NCI-H2171 treated with DMSO at 0.1 percent for 48 hours (cell line): ENCODE data around the gene DLGAP1.
"Not testable (repeated sequence)": the region's sequence is repeated elsewhere in the genome, so short reads cannot be mapped to it uniquely, and the experiment has no call there.

Experiments used
- DNase-seq: peaks from one replicate; lab custom pipeline; 2025; lab: John Stamatoyannopoulos, UW

The DLGAP1 gene

DNA sequence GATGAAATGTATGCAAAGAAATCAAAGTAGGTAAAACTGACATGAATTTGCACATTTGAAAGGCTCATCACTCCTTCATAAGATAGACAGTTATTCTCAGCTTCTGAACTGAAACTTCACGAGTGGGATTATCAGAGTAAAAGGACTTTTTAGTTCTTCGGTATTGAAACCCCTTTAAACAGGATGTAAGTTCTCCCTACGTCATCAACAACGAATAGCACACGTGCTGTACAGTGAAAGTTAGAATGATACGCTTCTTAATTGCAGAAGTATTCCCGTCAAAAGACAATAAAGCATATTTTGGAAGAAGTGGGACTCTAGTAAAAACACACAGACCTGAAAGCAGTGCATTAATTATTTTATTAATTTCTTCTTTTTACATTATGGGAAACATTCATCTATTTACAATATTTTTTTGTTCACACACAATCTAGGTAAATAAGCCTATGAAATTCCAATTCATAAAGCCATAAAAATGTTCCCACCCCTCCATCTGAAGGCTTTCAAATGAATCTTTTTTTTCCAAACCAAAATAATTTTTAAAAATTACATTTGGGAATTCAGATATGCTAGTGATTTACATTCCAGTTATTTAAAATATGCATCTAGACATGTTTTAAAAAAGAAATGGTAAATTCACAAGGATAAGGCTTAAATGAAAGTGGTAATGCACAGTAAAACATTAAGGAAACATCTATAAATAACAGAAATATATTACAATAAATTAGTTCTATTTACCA is 959.2 kb downstream of the DLGAP1 start:
- DNase-seq, result no peak

DNA sequence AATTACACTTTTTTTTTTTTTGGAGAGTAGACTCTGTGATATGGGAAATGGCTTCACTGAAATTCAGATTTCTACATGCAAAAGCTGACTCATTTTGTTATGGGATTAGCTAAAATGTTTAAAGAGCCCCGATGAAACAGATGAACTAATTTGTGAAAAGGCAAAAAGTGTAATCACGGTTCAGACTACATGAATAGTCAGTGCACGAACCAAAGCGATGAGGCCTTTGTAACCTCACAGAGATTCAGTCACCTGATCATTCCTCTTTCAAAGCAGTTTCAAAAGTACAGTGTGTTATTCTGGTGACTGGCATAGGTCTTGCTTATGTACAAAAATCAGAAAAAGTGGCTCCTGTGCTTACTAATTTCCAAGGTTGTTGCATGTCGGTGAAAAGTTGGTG is 960.5 kb downstream of the DLGAP1 start:
- DNase-seq, result no peak

DNA sequence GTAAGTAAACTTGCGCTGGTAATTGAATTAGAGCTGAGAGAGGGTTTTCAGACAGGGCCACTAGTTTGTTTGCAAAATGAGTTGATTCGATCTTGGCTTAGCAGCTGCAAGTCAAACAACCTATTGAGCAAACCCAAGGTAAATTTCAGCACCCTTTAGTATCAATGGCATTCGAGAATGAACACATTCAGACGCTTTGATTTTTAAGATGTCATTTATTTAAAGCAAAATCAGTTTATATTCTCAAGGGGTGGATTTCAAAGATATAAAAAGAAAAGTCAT is 960.9 kb downstream of the DLGAP1 start:
- no peak for DNase-seq

DNA sequence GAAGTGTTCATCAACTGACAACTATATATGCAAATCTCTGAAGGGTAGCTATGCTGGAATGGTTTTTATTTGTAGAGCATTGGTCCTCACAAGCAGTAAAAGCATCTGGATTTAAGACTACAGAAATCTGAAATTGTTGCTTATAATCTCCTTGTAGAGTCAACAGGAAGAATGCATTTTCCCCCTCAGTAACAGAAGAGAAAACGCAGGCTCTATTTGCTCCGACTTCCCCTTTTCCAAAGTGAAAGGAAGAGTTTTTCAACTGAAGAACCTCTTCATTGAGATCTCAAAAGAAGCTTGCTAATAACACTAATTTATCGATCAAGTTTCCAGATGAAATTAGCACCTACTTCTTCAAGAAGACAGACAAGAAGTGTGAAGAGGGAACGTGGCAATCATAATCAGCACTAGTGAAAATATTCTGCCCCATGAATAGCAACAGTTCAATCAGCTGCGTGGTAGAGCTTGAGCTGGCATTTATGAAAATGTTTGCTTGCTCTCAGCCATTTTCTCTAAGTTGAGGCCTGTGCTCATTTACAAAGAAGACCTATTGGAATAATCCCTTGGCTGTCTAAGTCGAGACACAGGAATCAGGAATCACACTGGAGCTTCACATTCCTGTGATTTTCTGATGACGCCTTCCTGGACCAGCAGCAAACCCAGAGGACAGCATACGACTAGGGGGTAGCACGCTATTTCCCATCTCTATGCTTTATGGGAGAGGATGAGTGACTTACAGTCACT is 961.4 kb downstream of the DLGAP1 start:
- DNase-seq, result no peak

DNA sequence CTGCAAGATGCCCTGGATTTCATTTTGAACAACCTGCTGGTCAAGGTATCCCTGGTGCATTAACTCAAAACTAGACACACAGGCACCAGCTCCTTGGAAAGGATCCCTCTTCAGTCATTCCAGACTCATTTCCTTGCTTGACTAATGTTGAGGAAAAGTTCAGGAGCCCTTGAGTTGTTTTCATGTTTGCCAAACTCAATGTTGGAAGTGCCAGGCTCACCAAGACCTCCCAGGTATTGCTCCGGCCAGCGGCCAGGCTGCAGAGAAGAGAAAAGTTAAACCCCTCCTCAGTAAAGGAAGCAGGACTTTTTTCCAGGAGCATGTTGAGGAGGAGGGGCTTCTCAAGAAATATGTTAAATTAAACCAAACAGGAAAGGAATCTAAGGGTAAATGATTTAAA is 962.4 kb downstream of the DLGAP1 start:
- no peak for DNase-seq

DNA sequence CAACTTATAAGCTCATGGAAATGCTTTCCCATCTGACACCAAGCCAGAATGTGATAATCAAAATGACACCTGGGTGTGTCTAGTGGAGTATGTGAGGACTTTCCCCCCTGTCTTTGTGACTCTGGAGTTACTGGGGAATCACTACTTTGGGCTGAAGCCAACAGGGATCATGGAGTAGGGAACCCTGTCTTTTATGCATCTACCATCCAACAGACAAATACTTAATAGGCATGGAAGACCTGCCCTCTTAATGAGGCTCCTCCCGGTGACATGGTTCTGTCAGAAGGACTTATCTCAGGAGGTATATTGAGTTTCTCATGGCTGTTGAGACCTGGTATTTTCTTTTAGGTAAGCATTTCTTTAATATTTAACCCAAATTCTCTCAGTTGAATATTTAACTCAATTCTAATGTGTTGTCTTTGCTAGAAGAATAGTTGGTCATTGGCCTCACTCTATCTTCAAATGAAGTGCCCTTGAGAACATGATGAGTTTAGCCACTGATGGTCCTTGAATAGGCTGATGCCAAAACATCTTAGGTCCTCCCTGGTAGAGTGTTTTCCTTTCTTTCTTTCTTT is 963.0 kb downstream of the DLGAP1 start:
- no peak for DNase-seq

DNA sequence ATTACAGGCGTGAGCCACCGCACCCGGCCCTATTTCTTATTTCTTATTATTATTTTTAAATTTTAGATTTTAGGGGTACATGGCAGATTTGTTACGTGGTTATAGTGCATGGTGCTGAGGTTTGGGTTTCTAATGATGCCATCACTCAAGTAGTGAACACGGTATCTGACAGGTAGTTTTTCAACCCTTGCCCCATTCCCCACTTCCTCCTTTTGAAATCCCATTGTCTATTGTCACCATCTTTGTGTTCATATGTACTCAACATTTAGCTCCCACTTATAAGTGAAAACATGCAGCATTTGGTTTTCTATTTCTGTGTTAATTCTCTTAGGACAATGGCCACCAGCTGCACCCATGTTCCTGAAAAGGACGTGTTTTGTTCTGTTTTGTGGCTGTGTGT is 965.6 kb downstream of the DLGAP1 start:
- no peak for DNase-seq

DNA sequence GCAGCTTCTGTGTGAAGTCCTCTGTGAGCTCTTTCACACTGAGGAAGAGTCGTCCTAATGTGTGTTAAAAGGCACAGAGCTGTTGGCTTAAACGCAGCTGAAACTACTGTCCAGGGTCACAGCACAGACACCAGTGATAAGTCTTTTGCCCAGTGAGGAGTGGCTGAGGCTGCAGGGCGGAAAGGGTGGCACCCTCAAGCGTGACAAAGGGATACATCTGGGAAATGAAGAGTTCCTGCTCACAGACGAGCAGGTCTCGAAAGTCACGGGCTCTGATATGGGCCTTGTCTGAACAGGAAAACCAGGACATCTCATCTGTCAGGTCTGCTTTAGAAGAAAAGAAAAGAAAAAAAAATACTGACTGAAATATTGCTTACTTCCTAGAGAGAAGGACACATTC is 968.6 kb downstream of the DLGAP1 start:
- no peak for DNase-seq

DNA sequence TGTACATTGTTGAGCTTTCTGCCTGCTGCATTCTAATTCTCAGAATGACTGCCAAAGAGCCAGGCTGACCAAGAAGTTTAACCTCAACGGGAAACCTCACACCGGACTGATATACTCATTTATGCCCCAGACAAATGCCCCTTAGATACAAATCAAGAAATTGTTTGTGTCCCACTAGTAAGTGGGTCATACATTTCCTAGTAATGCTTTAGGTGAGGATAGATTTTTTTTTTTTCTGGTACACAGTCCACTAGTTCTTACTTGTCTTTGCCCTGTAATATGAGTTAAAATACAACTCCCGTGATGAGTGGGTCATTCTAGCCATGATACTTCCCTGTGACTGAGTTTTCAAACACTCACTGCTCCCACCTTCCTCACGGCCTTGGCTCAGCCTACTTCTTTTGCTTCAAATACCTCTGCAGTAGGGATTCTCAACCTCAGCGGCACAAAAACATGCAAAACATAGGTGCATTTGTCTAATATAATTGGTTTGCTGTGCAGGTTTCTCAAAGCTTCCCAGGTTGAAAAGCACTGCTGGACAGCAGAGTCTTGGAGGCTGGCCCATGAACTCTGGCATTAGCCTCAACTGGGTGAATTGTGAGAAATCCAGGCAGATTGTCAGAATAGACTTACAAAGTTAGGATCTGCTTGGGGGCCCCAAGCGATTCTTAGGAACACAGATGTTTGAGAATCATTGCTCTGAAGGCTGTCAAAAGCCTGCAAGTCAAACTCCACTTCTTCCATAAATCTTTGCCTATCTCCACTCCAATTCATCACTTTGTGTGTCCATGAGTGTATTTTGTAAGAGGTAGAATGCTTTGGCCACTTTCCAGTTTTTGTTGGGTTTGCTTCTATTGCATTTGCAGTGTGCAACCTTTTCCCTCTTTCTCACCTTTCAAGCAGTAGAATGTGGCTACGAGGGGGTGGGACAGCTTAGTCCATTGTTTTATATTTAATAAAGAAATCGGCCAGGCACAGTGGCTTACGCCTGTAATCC is 969.7 kb downstream of the DLGAP1 start:
- DNase-seq, result no peak

DNA sequence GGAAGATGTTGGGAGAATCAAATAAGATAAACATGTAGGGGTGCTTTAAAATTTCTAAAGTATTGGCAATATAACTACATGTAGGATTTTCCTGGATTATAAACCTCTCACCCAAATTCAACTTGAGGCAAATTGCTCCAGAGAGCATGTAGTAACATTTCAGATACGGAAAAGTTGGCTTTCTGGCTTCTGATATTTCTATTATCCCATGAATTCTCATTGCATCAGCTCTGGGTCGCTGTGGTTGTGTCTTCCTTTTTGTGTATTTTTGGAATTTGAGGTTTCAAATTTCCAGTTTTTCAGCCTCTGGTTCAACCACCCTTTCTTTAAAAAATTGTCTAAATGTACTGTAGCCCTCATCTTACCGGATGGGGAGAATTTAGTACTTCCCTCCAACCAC is 972.8 kb downstream of the DLGAP1 start:
- no peak for DNase-seq

DNA sequence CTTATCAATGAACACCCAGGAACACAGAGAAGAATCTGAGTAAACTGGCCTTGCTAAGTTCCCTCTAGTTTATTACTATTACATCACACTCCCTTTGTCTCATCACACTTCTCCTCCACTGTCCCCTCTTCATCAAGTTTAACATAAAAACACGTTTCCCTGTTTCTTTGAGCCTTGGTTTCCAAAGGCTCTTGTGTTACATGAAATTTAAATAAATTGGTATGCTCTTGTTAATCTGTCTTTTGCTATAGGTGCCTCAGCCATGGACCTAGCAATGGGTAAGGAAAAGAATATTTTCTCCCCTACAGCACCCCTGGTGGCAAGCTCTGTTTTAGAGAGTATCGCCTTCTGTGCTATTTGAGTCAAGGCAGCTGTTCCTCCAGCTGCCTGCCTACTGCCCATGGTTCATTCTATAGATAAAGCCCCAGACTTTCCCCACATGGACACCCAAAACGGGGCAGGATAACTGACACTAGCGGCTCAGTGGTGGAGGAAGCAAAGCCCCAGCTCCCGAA is 973.4 kb downstream of the DLGAP1 start:
- peak; percentile 45 for DNase-seq

DNA sequence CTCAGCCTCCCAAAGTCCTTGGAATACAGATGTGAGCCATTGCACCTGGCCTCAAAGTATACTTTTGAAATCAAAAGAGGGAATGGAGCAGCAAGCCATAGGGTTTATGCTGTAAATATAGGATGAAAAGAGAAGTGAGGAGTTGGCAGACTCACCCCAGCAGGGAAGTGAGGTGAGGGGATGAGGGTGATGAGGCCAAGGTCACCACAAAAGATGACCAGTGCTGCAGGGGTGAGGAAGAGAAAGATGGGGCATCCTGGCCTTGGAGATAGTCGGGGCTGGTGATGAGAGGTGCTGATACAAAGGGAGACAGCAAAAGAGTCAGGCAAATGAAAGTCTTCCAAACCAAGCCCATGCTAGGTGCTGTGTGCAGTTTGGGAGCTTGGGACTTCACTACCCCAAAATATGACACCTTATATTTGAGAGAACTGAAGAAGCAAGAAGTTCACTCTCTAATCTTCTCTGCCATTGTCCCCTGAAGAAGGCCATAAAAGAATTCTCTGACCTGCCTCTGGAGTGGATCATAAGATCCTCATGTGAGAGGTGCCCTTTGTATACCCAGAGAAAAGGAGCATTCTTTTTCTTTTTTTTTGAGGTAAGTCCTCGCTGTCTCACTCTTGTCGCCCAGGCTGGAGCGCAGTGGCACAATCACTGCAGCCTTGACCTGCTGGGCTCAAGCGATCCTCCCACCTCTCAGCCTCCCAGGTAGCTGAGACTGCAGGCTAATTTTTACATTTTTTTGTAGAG is 974.1 kb downstream of the DLGAP1 start:
- no peak for DNase-seq

DNA sequence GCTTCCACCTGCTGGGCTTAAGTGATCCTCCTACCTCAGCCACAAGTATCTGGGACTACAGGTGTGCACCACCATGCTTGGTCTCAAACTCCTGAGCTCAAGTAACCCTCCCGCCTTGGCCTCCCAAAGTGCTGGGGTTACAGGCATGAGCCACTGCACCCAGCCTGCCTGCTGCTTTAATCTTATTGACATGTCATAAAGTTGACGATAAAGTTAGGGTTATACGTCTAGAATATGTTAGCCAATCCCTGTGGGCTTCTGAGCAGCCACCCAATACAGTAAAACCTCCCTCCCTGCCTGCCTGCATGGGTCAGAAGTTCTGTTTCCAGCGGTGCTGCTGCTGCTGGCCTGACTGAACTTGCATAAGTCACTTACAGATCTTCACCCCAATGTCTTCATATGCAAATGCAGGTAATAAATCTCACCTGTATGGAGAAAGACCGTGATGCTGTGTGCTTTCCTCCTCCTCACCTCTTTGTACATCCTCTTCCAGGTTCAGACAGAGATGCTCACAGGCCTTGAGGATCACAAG is 975.1 kb downstream of the DLGAP1 start:
- DNase-seq, result no peak

DNA sequence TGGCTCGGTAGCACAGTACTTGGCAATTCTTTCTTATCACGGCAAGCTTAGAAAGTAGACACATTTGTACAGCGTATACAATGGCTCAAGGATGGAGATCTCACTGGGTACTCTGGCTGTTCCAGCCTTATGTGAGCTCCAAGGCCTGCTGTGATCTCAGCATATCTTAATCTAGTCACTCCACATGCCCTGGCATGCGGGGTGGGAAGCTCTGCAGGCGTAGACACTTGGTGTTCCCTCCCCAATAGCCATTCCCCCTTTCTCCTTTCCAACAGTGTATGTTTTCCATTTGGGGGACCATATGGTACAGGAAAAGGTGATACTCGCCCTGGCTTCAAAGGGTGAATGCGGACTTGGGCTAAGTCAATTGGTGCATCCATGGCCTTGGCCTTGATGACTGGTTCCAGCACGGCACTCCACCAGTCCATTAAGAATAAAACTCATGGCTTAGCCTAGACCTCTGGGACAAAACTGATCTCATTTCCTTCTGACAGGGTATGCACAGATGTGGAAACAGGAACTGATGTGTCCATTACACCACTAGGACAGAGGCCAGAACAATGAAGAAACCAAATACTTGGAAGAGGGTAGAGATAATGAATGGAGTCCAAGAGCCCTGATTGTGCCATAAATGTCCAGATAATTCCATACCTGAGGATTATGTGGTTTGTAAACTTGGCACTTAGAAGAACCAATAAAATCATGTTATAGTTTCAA is 976.7 kb downstream of the DLGAP1 start:
- no peak for DNase-seq

DNA sequence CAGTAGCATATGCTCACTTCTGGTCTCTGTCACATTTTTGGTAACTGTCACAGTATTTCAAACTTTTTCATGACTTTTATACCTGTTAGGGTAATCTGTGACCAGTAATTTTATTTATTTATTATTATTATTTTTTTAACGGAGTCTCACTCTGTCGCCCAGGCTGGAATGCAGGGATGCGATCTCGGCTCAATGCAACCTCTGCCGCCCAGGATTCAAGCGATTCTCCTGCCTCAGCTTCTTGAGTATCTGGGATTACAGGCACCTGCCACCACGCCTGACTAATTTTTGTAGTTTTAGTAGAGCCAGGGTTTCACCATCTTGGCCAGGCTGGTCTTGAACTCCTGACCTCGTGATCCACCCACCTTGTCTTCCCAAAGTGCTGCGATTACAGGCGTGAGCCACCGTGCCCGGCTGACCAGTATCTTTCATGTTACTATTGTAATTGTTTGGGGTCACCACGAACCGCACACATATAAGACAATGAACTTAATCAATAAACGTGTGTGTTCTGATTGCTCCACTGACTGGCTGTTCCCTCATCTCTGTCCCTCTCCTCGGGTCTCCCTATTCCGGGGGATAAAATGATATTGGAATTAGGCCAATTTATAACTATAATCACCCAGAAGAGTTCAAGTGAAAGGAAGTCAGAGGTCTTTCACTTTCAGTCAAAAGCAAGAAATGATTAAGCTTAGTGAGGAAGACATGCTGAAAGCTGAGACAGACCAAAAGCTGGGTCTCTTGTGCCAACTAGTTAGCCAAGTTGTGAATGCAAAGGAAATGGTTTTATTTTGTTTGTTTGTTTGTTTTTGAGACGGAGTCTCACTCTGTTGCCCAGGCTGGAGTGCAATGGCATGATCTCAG is 982.2 kb downstream of the DLGAP1 start:
- no peak for DNase-seq

DNA sequence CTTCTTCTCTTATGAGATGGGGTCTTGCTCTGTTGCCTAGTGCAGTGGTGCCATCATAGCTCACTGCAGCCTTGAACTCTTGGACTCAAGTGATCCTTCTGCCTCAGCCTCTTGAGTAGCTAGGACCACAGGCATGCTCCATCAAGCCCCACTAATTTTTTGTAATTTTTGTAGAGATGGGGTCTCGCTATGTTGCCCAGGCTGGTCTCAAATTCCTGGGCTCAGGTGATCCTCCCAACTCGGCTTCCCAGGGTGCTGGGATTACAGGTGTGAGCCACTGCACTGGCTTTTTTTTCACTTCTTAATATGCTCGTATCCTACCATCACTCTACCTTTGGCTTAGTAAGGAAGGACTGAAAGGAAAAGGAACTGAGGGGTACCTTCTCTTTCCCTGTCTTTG is 983.0 kb downstream of the DLGAP1 start:
- DNase-seq, result not testable (repeated sequence)

DNA sequence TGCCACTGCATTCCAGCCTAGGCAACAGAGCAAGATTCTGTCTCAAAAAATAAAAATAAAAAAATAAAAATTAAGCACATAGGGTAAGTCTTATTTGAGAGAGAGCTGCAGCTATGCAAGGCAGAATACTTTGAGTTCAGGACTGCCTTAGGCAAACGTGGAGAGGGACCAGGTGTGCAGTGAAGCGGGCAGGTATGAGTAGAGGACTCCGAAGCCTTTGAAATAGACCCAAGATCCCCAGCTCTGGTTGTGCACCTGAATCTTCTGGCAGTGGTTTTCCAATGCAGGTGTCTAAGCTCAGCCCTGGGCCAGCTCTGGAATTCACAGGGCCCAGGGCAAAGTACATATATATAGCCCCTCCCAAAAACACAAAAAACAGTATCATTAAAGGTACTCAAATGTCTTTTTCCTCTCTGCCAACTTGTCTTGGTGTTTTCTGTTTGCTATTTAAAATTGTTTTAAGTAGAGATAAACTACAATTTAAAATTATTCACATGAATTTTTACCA is 983.9 kb downstream of the DLGAP1 start:
- no peak for DNase-seq

DNA sequence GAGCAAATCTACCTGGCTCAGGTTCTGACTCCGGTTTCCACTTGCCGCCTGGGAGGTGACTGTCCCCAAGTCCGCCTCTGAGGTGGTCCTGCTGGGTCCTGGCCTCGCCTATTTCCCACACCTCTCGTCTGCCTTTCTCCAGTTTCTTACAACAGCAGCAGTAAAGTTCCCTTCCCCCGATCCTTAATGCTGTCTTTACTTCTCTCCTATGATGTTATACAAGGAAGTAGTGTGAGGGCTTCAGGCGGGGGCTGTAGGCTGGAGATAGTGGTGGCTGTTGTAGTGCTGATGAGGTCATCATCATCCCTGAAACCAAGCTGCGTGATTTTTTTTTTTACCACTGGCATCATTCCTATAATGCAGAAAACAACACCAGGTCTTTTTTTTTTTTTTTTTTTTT is 986.3 kb downstream of the DLGAP1 start:
- no peak for DNase-seq

DNA sequence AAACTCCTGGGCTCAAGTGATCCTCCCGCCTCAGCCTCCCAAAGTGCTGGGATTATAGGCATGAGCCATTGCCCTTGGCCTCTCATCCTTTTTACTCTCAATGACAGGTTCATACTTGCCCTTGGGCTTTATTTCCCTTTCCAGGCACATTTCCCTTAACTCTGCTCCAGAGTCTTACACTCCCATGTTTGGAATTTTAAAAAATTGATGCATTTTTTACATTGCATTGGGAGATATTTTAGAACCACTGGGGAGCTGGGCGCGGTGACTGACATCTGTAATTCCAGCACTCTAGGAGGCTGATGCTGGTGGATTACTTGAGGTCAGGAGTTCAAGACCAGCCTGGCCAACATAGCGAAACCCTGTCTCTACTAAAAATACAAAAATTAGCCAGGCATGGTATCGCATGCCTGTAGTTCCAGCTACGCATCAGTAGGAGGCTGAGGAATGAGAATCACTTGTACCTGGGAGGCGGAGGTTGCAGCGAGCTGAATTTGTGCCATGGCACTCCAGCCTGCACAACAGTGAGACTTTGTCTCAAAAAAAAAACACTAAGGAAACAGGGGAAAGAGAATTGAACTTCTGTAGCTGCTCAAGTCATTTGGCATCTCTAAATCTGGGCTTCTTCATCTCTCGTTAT is 986.9 kb downstream of the DLGAP1 start:
- DNase-seq, result no peak
